ENCODE measurements around the gene TOE1. TPM values are rescaled to one million over a fixed set of nuclear protein-coding genes. Genes with fewer than 3 reads are reported as not detected.

TOE1 gene
- polyA plus RNA-seq, 1 of the 3 experiments (the other 2 are of a cell fraction): 19.1 TPM

GRCh38 chr1:45380125-45380524 lies 40.2 kb downstream of the TOE1 start:
- no peak for DNase-seq
- H3K79me2 ChIP-seq (ENCODE audit: insufficient read depth): no peaks in the 10 kb centered on the region
- H2AFZ ChIP-seq (ENCODE audit: low read depth): no peak overlapping the region
- no peaks in the 10 kb centered on the region for H3K4me1 ChIP-seq (ENCODE audit: control insufficient read depth in 1 of 2, insufficient read depth in 2 of 2, low read depth in 1 of 2, low read length in 1 of 2)
- ChIA-PET POLR2A (no interaction called here), CTCF (no interaction called here)
- 67% methylated on average over 4 of the region's 4 CpGs for WGBS (ENCODE audit: low lambda C conversion rate)
- H3K27ac ChIP-seq (ENCODE audit: low read depth in 2 of 2, low read length in 1 of 2): no peak overlapping the region
- no peaks in the 10 kb centered on the region for H3K9me3 ChIP-seq
- H3K9me2 ChIP-seq: no peaks in the 10 kb centered on the region
- H3F3A ChIP-seq (replicated peaks; ENCODE audit: insufficient read depth): no peaks in the 10 kb centered on the region
- H3K9ac ChIP-seq: no peak overlapping the region
- TF ChIP-seq POLR2AphosphoS5 (IDR thresholded peaks at IDR 0.05; ENCODE audit: low read depth, low read length) (no peak), MXI1 (IDR thresholded peaks at IDR 0.05; ENCODE audit: low read depth, low read length) (no peak), NRF1 (IDR thresholded peaks at IDR 0.05; ENCODE audit: low read depth, low read length) (no peak), NFIC (IDR thresholded peaks at IDR 0.05; ENCODE audit: borderline replicate concordance) (no peak), SMC3 (IDR thresholded peaks at IDR 0.05; ENCODE audit: low read depth, low read length) (no peak)
- no peaks in the 10 kb centered on the region for H3K36me3 ChIP-seq (replicated peaks in 1 of 2; ENCODE audit: control insufficient read depth in 1 of 2, insufficient read depth in 2 of 2, low read length in 1 of 2)
- H3K4me3 ChIP-seq (ENCODE audit: low read depth in 2 of 2, low read length in 1 of 2): no peak overlapping the region
- no peaks in the 10 kb centered on the region for H4K20me1 ChIP-seq (ENCODE audit: insufficient read depth)
- H3K27me3 ChIP-seq (ENCODE audit: insufficient read depth): no peaks in the 10 kb centered on the region
- H3K4me2 ChIP-seq: no peak overlapping the region

GRCh38 chr1:45380730-45381129 lies 40.8 kb downstream of the TOE1 start:
- WGBS (ENCODE audit: low lambda C conversion rate): 35% methylated on average over 1 of the region's 1 CpG
- TF ChIP-seq GATA2 (CRISPR knock-in tag; IDR thresholded peaks at IDR 0.05) (no peak), MXI1 (IDR thresholded peaks at IDR 0.05; ENCODE audit: low read depth, low read length) (no peak), GABPA (IDR thresholded peaks at IDR 0.05; ENCODE audit: low read depth) (no peak), TAF1 (IDR thresholded peaks at IDR 0.05; ENCODE audit: borderline replicate concordance, low read depth, low read length) (no peak), RCOR1 (IDR thresholded peaks at IDR 0.05; ENCODE audit: low read length) (no peak), JUND (IDR thresholded peaks at IDR 0.05) (no peak), NRF1 (IDR thresholded peaks at IDR 0.05; ENCODE audit: low read depth, low read length) (no peak), FOSL2 (IDR thresholded peaks at IDR 0.05; ENCODE audit: borderline replicate concordance, low read depth) (no peak), CHD2 (IDR thresholded peaks at IDR 0.05; ENCODE audit: low read length, partially characterized antibody) (no peak)
- TF ChIP-seq, protein P1, sequence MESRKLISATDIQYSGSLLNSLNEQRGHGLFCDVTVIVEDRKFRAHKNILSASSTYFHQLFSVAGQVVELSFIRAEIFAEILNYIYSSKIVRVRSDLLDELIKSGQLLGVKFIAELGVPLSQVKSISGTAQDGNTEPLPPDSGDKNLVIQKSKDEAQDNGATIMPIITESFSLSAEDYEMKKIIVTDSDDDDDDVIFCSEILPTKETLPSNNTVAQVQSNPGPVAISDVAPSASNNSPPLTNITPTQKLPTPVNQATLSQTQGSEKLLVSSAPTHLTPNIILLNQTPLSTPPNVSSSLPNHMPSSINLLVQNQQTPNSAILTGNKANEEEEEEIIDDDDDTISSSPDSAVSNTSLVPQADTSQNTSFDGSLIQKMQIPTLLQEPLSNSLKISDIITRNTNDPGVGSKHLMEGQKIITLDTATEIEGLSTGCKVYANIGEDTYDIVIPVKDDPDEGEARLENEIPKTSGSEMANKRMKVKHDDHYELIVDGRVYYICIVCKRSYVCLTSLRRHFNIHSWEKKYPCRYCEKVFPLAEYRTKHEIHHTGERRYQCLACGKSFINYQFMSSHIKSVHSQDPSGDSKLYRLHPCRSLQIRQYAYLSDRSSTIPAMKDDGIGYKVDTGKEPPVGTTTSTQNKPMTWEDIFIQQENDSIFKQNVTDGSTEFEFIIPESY (IDR thresholded peaks at IDR 0.05; ENCODE audit: borderline replicate concordance, low read depth): no peak
- H3K9ac ChIP-seq: no peak overlapping the region
- H3K4me3 ChIP-seq (ENCODE audit: low read depth in 2 of 2, low read length in 1 of 2): no peak overlapping the region
- H3K27me3 ChIP-seq (ENCODE audit: insufficient read depth): no peaks in the 10 kb centered on the region
- no peaks in the 10 kb centered on the region for H3K36me3 ChIP-seq (replicated peaks in 1 of 2; ENCODE audit: control insufficient read depth in 1 of 2, insufficient read depth in 2 of 2, low read length in 1 of 2)
- H2AFZ ChIP-seq (ENCODE audit: low read depth): no peak overlapping the region
- DNase-seq: no peak
- no peaks in the 10 kb centered on the region for H3K9me2 ChIP-seq
- H3F3A ChIP-seq (replicated peaks; ENCODE audit: insufficient read depth): no peaks in the 10 kb centered on the region
- H4K20me1 ChIP-seq (ENCODE audit: insufficient read depth): no peaks in the 10 kb centered on the region
- ChIA-PET POLR2A (no interaction called here), CTCF (no interaction called here)
- no peak overlapping the region for H3K4me2 ChIP-seq
- no peaks in the 10 kb centered on the region for H3K4me1 ChIP-seq (ENCODE audit: control insufficient read depth in 1 of 2, insufficient read depth in 2 of 2, low read depth in 1 of 2, low read length in 1 of 2)
- H3K9me3 ChIP-seq: no peaks in the 10 kb centered on the region
- H3K27ac ChIP-seq (ENCODE audit: low read depth in 2 of 2, low read length in 1 of 2): no peak overlapping the region
- H3K79me2 ChIP-seq (ENCODE audit: insufficient read depth): no peaks in the 10 kb centered on the region

Measured in SK-N-SH (cell line).